ENCODE data around the gene RAB11FIP4. TPM values are rescaled to one million over a fixed set of nuclear protein-coding genes. Genes with fewer than 3 reads are reported as not detected.

The RAB11FIP4 gene
- total and polyA plus RNA-seq, 2 donors (not counting 1 experiment from before 2014, with no cell fraction given): 0.16 to 0.66 TPM

GRCh38 chr17:31428111-31428510, 36.6 kb downstream of the RAB11FIP4 start:
- Histone ChIP-seq H3K4me3 (replicated peaks in 1 of 4; ENCODE audit: control extremely low read depth in 1 of 4, insufficient read depth in 1 of 4, low read depth in 3 of 4, low read length in 4 of 4) (no peak overlapping the region), H3K27ac (ENCODE audit: insufficient read depth, low read length) (no peak overlapping the region), H2AFZ (ENCODE audit: low read length) (no peak overlapping the region), H3K27me3 (ENCODE audit: control insufficient read depth, insufficient read depth, low read length) (peaks cover 5% of the 10 kb centered on the region), H3K9ac (ENCODE audit: insufficient read depth, low read length) (no peak overlapping the region), H3K36me3 (ENCODE audit: control insufficient read depth, insufficient read depth, low read length) (no peaks in the 10 kb centered on the region), H3K79me2 (ENCODE audit: control insufficient read depth, insufficient read depth, low read length) (no peaks in the 10 kb centered on the region), H3K9me3 (ENCODE audit: control insufficient read depth, insufficient read depth, low read depth, low read length) (no peaks in the 10 kb centered on the region), H3K4me2 (ENCODE audit: extremely low read depth, insufficient read depth, low read length) (no peak overlapping the region), H4K20me1 (ENCODE audit: control insufficient read depth, extremely low read depth, insufficient read depth, low read length) (no peaks in the 10 kb centered on the region), H3K4me1 (ENCODE audit: control insufficient read depth, extremely low read depth, insufficient read depth, low read length) (no peaks in the 10 kb centered on the region)
- DNase-seq (ENCODE audit: low read depth in 2 of 2): no peak
- no peak for TF ChIP-seq CTCF (conservative IDR thresholded peaks at IDR 0.05 in 1 of 2, IDR thresholded peaks at IDR 0.05 in 1 of 2; ENCODE audit: low read depth in 1 of 2, low read length in 2 of 2)
- no peak for TF ChIP-seq EZH2 (IDR thresholded peaks at IDR 0.05; ENCODE audit: low read length, missing control alignments)

GRCh38 chr17:31428512-31428911, 37.0 kb downstream of the RAB11FIP4 start:
- TF ChIP-seq EZH2 (IDR thresholded peaks at IDR 0.05; ENCODE audit: low read length, missing control alignments) (no peak), CTCF (conservative IDR thresholded peaks at IDR 0.05 in 1 of 2, IDR thresholded peaks at IDR 0.05 in 1 of 2; ENCODE audit: low read depth in 1 of 2, low read length in 2 of 2) (no peak)
- Histone ChIP-seq H3K27me3 (ENCODE audit: control insufficient read depth, insufficient read depth, low read length) (peaks cover 5% of the 10 kb centered on the region), H3K4me1 (ENCODE audit: control insufficient read depth, extremely low read depth, insufficient read depth, low read length) (no peaks in the 10 kb centered on the region), H3K27ac (ENCODE audit: insufficient read depth, low read length) (no peak overlapping the region), H4K20me1 (ENCODE audit: control insufficient read depth, extremely low read depth, insufficient read depth, low read length) (no peaks in the 10 kb centered on the region), H2AFZ (ENCODE audit: low read length) (no peak overlapping the region), H3K79me2 (ENCODE audit: control insufficient read depth, insufficient read depth, low read length) (no peaks in the 10 kb centered on the region), H3K4me3 (replicated peaks in 1 of 4; ENCODE audit: control extremely low read depth in 1 of 4, insufficient read depth in 1 of 4, low read depth in 3 of 4, low read length in 4 of 4) (no peak overlapping the region), H3K36me3 (ENCODE audit: control insufficient read depth, insufficient read depth, low read length) (no peaks in the 10 kb centered on the region), H3K4me2 (ENCODE audit: extremely low read depth, insufficient read depth, low read length) (no peak overlapping the region), H3K9me3 (ENCODE audit: control insufficient read depth, insufficient read depth, low read depth, low read length) (no peaks in the 10 kb centered on the region), H3K9ac (ENCODE audit: insufficient read depth, low read length) (no peak overlapping the region)
- DNase-seq (ENCODE audit: low read depth in 2 of 2): no peak

- H3K4me2 ChIP-seq (ENCODE audit: extremely low read depth, insufficient read depth, low read length): no peak overlapping the region
- H2AFZ ChIP-seq (ENCODE audit: low read length): no peak overlapping the region
- peaks cover 12% of the 10 kb centered on the region for H3K27me3 ChIP-seq (ENCODE audit: control insufficient read depth, insufficient read depth, low read length)
- H3K4me1 ChIP-seq (ENCODE audit: control insufficient read depth, extremely low read depth, insufficient read depth, low read length): no peaks in the 10 kb centered on the region
- TF ChIP-seq EZH2 (IDR thresholded peaks at IDR 0.05; ENCODE audit: low read length, missing control alignments) (no peak), CTCF (conservative IDR thresholded peaks at IDR 0.05 in 1 of 2, IDR thresholded peaks at IDR 0.05 in 1 of 2; ENCODE audit: low read depth in 1 of 2, low read length in 2 of 2) (no peak)
- H3K9ac ChIP-seq (ENCODE audit: insufficient read depth, low read length): no peak overlapping the region
- H3K27ac ChIP-seq (ENCODE audit: insufficient read depth, low read length): no peak overlapping the region
- H4K20me1 ChIP-seq (ENCODE audit: control insufficient read depth, extremely low read depth, insufficient read depth, low read length): no peaks in the 10 kb centered on the region
- DNase-seq (ENCODE audit: low read depth in 2 of 2): no peak
- H3K79me2 ChIP-seq (ENCODE audit: control insufficient read depth, insufficient read depth, low read length): no peaks in the 10 kb centered on the region
- no peak overlapping the region for H3K4me3 ChIP-seq (replicated peaks in 1 of 4; ENCODE audit: control extremely low read depth in 1 of 4, insufficient read depth in 1 of 4, low read depth in 3 of 4, low read length in 4 of 4)
- H3K36me3 ChIP-seq (ENCODE audit: control insufficient read depth, insufficient read depth, low read length): no peaks in the 10 kb centered on the region
- no peaks in the 10 kb centered on the region for H3K9me3 ChIP-seq (ENCODE audit: control insufficient read depth, insufficient read depth, low read depth, low read length)
These were observed 39.8 kb downstream of the RAB11FIP4 start for GRCh38 chr17:31431098-31431851.
